GM19452 (cell line): ENCODE measurements around the gene E2F1.
"Not testable (repeated sequence)": the region's sequence is repeated elsewhere in the genome, so short reads cannot be mapped to it uniquely, and the experiment has no call there.

Experiments
- ATAC-seq: cut with Tn5 transposase; IDR thresholded peaks from one replicate; pipeline ENCODE4 v1.9.1; 2021; ENCODE audit not compliant: unreplicated experiment

Gene E2F1

DNA sequence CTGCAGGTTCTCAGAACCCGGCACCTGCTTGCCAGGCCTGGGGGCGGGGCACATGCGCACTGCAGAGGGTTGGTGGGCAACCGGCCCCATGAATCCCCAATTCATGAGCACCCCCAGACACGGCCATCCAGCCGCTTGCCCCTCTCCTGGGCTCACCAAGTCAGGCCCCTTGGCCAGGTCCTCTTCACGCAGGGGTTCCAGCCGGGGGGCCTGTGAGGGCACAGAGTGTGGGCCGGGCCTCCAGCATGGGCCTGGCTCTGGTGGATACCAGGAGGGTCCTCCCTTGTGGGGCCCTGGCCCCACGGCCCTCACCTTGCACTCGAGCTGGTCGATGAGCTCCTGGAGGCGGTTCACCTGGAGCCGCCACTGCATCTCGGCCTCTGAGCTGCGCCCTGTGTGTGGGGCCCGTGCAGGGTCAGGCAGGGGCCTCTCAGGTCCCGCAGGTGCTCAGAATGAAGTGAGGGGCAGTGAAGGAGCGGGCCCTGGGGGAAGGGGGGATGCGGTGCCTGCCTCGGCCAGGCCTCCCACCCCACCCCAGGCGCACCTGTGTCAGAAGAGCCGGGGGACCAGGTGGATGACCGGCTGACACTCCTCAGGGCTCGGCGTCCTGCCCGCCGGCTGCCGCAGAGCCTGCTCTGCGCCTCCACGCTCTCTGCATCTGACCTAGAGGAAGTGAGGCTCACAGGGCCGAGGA, 26.7 kb downstream of the E2F1 start:
- ATAC-seq = no peak

GRCh38 chr20:33658929-33659328, 27.3 kb downstream of the E2F1 start:
- no peak for ATAC-seq

DNA sequence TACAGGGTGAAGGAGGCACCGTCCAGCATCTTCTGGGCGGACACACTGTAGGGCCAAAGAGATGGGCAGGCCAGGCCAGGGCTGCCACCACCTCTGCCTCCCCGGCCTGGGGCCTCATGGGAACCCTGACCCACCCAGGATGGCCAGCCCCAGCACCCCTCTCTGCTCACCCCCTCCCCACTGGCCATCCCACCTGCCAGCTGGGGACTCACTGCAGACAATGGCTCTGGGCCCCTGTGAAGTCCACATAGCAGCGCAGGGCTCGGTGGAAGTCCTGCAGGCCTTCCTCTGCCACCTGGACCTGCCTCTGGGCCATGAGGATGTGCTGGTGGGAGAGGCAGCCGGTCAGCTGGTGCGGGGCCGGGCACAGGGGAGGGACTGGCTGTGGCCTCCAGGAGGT, 27.7 kb downstream of the E2F1 start:
- ATAC-seq = no peak

GRCh38 chr20:33657704-33658095, 28.5 kb downstream of the E2F1 start:
- ATAC-seq = no peak

- ATAC-seq = no peak
These were observed 29.1 kb downstream of the E2F1 start for GRCh38 chr20:33656783-33657703.

DNA sequence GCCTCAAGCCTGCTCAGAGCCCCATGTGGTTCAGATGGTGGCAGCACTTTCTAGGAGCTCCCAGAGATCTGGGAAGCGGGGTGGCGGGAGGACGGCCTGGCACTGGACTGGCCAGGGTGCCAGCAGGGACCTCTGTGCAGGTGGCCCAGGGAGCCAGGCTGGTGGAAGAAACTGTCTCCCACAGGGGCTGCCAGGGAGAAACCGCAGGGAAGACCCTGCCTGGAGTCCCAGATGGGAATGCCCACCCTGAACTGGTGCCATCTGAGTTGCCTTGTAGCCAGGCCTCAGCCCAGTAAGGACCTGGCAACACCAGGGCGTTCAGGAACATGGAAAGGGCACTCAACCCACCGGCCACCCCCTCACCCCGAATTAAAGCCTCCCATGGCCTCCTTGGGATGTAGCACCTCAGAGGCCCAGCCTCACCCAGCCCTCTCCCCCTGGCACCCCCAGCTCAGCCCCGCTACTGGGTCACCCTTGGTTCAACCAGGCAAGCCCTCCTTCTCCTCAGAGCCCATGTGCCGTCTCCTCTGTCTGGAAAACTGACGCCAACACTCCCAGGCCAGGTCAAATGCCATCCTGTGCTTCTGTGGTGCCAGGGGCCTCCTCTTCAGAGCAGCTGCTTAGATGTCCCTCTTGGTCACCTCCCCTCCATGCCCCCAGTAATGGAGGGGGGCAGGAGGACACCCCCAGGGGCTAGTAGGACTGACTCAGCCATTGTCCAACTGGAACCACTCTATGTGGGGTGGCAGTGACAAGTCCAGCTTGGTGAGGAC, 30.0 kb downstream of the E2F1 start:
- ATAC-seq = no peak

DNA sequence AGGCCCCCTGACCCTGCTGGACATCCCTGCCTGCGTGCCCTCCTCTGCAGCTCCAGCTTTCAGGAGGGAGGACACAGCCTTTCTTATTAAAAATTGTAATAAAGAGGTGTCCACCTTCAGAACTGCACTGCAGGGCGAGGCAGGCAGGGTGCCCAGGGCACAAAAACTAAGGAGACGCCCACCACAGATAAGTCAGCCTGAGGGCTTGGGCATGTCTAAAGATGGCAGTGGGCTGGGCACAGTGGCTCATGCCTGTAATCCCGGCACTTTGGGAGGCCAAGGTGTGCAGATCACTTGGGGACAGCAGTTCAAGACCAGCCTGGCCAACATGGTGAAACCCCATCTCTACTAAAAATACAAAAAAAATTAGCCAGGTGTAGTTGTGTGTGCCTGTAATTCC, 31.0 kb downstream of the E2F1 start:
- no peak for ATAC-seq

DNA sequence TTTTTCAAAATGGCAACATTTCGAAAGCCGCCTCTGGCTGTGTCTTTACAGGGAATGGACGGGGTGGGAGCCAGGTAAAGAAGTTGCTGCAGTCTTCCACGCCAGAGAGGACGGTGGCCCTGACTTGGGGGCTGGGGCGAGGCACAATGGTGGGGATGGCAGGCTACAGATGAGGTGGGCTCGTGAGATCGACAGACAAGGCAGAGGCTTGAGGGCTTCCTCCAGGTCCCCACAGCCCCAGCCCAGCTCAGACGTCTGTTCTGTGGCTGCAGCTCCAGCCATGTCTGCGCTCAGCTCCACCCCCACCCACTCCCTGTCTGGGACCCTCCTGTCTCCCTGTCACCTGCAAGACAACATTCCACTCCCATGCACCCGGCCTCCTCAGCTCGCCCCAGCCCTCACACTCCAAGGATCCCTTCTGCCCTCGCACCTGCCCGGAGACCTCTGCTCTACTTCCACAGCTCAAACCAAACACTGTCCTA, 31.5 kb downstream of the E2F1 start:
- ATAC-seq = no peak

GRCh38 chr20:33653900-33654596, 32.1 kb downstream of the E2F1 start:
- ATAC-seq = no peak

DNA sequence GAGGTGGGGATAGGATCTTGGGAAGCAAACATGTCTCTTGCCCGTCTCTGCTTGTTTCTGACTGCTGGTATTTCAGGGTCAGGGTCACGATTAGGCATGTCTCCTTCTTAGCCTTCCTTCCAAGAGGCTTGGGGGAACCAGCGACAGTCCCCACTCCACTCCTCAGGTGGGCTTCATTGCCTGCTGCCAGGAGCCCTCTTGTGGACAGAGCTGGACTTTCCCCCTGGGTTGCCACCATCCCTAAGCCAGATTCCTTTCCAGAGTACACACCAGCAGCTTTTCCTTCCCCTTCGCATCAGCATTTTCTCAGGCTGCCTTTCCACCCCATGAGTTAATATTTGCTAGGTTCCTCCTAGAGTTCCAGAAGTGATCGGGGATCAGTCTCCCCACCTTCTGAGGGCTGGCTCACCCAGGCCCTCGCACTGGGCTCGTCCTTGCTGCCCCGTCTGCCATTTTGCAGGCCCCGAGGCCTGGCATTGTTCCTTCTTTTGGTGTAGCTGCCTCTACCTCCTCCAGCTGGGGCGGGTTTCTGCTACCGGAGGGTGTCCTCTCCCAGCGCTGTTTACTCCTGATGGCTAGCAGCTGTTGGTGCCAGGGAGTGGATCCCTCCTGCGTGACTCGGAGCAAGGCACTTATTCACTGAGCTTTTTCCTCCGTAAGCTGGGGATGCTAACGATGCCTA, 32.8 kb downstream of the E2F1 start:
- ATAC-seq = no peak

DNA sequence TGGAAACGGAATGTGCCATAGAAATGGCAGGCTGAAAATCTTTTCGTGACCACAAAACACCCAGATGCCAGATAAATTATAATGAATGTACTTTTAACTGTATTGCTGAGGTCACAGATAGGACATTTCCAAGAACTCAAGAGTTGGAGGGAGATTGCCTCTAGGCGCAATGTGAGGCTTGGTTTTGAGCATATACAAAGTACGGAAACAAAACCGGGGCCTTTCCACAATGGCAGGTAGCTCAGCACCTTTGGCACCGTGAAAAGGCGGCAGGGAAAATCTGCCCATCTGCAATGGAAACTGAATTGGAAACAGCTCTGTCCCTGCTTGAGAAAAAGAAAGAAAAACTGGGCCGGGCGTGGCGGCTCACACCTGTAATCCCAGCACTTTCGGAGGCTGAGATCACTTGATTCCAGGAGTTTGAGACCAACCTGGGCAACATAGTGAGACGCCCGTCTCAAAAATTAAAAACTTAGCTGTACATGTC, 34.6 kb downstream of the E2F1 start:
- no peak for ATAC-seq

GRCh38 chr20:33650753-33651561, 35.2 kb downstream of the E2F1 start:
- no peak for ATAC-seq

GRCh38 chr20:33650111-33650752, 36.0 kb downstream of the E2F1 start:
- ATAC-seq = no peak

GRCh38 chr20:33649201-33649681, 36.9 kb downstream of the E2F1 start:
- no peak for ATAC-seq

DNA sequence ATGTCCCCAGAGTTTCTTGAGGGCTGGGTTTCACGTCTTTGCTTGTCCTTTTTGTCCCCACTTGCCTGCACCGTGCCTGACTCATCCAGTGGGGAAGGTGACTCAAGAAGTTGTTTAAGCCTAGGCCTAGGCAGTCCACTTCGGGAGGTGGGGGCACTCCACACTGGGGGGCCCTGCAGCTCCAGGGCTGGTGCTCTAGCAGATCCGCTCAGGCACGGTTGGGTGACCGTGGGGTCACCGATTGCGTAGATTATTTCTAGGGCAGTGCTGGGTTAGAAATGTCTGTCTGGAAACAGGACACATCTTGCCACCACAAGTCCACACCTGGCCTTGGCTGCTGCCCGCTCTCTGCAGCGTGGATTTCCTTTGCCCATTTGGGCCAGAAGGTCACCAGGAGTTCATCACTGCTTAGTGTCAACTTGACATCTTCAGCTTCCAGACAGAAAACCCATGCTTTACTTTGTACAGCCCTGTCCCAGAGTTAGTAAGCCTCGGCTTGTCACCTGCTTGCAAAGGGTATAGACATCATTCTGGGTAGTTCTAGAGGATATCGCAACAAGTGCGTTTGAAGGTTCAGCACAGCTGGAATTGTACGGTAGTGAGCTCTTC, 37.7 kb downstream of the E2F1 start:
- ATAC-seq = no peak

- ATAC-seq = peak; percentile 75
These were observed 38.4 kb downstream of the E2F1 start for GRCh38 chr20:33647603-33648395.

DNA sequence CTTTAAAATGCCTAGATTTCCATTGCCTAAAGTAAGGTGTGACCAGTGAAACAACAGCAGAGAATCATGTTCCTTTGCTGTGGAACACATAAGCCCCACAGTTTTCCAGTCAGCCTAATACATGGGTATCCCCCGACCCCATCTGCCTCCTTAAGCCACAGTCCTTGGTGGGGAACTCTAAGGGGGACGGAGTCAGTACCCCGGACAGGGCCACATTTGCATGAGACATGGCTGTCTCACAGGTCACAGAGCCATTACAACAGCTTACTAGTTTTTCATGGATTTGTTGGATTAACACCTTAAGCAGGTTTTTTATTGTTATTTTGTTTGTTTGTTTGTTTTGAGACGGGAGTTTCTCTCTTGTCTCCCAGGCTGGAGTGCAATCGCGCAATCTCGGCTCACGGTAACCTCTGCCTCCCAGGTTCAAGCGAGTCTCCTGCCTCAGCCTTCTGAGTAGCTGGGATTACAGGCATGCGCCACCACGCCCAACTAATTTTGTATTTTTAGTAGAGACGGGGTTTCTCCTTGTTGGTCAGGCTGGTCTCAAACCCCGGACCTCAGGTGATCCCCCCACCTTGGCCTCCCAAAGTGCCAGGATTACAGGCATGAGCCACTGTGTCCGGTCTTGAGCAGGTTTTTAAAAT, 39.1 kb downstream of the E2F1 start:
- ATAC-seq = not testable (repeated sequence)
